ENCODE measurements around the gene LRP8. TPM values are rescaled to one million over a fixed set of nuclear protein-coding genes. Genes with fewer than 3 reads are reported as not detected.

The LRP8 gene
- total RNA-seq, 1 donor: 27.6 TPM

DNA sequence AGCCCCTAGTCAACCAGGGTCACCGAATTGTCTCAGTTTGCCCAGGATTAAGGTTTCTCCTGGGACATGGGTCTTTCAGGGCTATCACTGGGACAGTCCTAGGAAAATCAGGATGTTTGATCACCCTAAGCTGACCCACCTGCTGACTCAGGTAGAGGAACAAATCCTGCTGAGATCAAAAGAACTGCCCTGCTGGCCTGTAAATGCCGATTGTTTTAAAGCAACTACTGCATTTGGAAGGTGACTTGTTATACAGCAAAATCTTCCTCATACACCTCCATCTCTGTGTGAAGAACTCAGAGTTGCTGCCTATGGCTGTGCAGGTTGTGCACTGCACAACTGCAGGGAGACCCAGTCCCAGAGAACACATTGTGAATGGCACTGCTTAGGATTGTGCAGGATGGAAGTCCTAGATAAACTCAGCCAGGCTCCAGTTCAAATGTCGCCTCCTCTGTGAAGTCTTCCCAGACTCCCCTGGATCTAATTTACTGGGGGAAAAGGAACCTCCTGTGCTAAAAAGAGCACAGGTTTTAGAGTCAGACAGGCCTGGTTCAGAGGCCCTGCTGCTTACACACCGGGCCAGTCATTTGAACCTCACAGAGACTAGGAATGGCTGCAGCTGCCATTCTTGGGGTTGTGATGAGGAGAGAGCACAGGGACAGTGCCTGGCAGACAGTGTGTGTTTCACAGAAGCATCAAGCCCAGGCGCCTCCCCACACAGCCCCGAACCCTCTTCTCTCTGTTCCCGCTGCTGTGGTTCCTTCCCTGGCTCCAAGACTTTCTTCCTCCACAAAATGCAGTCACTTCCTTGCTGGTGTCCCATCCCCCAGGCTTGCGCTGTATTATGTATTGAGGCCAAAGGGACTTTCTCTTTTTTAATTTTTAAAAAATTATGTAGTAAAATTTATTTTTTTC is 23.2 kb upstream of the LRP8 start:
- TF ChIP-seq, protein P1, sequence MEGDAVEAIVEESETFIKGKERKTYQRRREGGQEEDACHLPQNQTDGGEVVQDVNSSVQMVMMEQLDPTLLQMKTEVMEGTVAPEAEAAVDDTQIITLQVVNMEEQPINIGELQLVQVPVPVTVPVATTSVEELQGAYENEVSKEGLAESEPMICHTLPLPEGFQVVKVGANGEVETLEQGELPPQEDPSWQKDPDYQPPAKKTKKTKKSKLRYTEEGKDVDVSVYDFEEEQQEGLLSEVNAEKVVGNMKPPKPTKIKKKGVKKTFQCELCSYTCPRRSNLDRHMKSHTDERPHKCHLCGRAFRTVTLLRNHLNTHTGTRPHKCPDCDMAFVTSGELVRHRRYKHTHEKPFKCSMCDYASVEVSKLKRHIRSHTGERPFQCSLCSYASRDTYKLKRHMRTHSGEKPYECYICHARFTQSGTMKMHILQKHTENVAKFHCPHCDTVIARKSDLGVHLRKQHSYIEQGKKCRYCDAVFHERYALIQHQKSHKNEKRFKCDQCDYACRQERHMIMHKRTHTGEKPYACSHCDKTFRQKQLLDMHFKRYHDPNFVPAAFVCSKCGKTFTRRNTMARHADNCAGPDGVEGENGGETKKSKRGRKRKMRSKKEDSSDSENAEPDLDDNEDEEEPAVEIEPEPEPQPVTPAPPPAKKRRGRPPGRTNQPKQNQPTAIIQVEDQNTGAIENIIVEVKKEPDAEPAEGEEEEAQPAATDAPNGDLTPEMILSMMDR (IDR thresholded peaks at IDR 0.05; ENCODE audit: insufficient read depth, low read depth, low read length): no peak
- no peak for DNase-seq (ENCODE audit: low read depth)

DNA sequence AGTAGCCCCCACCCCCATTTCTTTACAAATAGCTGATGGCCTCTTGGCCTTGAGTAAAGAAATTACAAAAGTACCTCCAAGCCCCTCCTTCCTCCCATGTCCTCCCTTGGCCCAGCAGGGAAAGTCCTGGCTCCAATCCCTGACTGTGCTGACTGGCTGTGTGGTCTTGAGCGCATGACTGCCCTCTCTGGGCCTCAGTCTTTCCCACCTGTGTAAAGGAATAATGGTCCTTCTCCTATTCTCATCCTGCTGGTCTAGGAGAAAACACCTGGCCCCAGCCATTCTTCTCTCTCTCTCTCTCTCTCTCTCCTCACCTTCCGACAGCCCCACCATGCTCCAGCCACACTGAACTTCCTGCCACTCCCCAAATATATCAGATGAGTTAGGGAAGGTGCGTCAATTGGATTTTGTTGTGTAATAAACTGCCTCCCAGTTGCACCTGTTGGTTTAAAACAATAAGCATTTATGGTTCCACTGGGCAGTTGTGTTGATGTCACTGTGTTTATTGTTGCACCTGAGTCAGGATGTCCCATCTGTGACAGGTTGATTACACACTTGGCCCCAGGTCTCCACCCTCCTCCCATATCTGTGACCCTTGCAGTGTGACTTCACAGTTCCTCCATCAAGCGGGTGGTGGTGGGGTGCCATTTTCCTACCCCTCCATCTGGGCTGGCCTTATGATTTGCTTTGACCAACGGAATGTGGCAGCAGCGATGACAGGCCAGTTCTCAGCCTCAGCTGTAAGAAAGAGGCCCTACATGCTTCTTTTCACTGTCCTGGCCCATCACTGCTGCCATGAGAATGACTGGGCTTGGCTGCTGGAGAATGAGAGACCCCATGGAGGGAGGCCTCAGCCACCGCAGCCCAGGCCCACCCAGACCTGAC is 22.3 kb upstream of the LRP8 start:
- no peak overlapping the region for H3K4me3 ChIP-seq (ENCODE audit: low read depth, low read length)
- no peak for DNase-seq (ENCODE audit: low read depth)
- TF ChIP-seq, protein P1 (IDR thresholded peaks at IDR 0.05; ENCODE audit: insufficient read depth, low read depth, low read length): no peak

More for the DNA sequence above, 23.2 kb upstream of the LRP8 start:
- H3K4me3 ChIP-seq (ENCODE audit: low read depth, low read length): no peak overlapping the region

DNA sequence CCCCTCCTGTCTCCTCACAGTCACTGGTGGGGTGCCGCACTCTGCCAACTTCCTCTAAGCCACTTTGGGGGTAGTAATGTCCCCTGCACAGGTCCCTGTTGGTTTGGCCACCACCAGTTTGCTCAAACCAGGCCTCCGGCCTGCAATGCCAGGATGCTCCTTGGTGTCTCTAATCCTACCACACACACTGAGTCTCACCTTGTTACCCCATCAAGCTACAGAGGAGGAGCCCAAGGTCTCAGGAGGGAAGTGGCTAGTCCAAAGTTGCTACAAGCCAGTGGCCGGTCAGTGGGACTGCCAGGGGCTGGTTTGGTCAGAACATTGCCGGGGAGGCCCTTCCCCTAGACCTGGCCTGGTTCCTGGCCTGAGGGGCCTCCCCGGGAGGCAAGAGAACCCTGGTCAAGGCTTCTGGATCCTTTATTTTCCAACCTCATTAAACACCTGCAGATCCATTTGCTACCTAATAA is 21.5 kb upstream of the LRP8 start:
- no peak for DNase-seq (ENCODE audit: low read depth)
- TF ChIP-seq, protein P1 (IDR thresholded peaks at IDR 0.05; ENCODE audit: insufficient read depth, low read depth, low read length): no peak
- no peak overlapping the region for H3K4me3 ChIP-seq (ENCODE audit: low read depth, low read length)

DNA sequence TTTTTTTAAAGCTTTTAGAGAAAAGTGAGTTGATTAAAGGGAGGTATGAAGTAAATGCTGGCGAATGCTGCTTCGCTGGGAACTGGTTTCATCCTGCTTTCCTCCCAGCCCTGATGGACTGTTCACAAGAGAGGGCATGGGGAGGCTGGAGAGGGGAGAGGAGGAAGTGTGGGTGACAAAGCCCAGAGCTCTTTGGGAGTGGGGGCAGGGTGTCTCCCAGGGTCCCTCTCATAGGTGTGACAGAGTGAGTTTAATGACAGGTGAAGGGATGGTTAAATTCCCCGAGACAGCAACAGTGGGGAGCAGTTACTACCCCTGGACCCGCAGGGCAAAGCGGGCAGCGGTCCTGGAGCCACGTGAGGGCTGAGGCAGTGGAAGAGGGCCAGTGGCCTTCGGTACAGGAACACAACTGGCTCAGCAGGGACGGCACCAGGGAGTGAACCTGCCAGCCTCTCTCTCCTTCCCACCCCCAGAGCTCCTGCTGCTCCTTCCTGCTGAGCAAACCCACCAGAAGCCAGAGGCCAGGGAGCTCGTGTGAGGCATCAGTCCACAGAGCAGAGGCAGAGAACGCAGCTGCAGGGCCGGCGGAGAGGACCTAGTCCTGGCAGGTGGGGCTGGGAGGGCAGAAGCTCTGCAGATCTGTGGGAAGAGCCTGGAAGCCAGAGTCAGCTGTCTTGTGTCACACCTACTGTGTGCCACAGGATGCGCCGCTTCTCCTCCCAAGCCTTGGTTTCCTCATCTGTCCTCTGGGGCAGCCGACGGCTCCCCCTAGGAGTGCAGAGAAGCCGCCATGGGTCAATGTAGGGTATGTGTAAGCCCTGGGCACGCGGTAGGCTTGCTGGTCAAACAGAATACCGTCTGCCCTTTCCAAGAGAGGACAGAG is 20.9 kb upstream of the LRP8 start:
- H3K4me3 ChIP-seq (ENCODE audit: low read depth, low read length): no peak overlapping the region
- TF ChIP-seq, protein P1 (IDR thresholded peaks at IDR 0.05; ENCODE audit: insufficient read depth, low read depth, low read length): no peak
- DNase-seq (ENCODE audit: low read depth): no peak

DNA sequence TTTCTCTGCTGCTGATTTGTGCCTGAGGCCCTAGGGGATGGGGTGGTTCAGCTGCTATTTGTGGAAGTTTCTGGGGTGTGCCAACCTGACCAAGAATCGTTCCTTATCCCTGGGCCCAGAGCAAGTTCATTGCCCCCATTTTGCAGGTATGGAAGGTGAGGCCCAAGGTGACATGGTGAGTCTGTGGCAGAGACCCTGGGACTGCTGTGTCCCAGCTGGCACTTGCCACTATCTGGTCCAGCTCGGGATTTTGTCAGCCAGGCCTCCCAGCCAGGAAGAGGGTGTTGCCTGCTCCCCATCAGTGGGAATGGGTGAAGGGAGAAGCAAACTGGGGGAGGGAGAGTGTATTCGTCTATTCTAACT is 18.9 kb upstream of the LRP8 start:
- TF ChIP-seq, protein P1 (IDR thresholded peaks at IDR 0.05; ENCODE audit: insufficient read depth, low read depth, low read length): no peak
- DNase-seq (ENCODE audit: low read depth): no peak
- no peak overlapping the region for H3K4me3 ChIP-seq (ENCODE audit: low read depth, low read length)
